ENCODE measurements around the gene PDE8B.

GRCh38 chr5:77213601-77214000, 3.1 kb downstream of the PDE8B start:
- TF ChIP-seq GATA2 (IDR thresholded peaks at IDR 0.05; ENCODE audit: low read depth, low read length) (no peak), GATA3 (IDR thresholded peaks at IDR 0.05; ENCODE audit: low read depth, low read length) (no peak)

Measured in SH-SY5Y (cell line).